Measurements from ENCODE around the gene PDCD1.
"Not testable (repeated sequence)": the region's sequence is repeated elsewhere in the genome, so short reads cannot be mapped to it uniquely, and the experiment has no call there.

Gene PDCD1

DNA sequence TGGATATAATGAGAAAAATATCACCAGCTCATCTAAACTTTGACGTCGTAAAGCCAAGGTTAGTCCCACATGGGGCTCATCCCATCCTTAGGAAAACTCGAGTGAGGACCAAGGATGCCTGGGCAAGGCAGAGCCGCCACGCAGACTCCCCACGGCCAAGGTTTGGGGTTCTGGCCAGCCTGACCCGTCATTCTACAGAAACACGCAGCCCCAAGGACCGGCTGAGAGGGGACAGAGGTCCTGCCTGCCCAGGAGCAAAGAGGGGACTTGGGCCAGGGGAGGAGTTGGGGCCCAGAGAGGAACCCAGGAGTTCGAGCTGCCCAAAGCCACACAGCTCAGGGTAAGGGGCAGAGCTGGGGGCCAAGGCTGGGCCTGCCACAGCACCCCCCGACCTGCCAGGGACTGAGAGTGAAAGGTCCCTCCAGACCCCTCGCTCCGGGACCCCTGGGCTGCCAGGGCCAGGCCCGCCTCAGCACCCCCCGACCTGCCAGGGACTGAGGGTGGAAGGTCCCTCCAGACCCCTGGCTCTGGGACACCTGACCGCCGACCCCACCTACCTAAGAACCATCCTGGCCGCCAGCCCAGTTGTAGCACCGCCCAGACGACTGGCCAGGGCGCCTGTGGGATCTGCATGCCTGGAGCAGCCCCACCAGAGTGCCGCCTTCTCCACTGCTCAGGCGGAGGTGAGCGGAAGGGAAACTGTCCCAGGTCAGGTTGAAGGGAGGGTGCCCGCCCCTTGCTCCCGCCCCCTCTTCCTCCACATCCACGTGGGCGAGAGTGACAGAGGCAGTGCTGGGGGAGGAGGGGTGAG, at the start of gene PDCD1:
Gene PDCD1, minus strand, starts transcription at position 689 of the 811 bp plus-strand sequence. Its CDS starts 56 bp downstream, at position 633.
- DNase-seq = peak; percentile 62

DNA sequence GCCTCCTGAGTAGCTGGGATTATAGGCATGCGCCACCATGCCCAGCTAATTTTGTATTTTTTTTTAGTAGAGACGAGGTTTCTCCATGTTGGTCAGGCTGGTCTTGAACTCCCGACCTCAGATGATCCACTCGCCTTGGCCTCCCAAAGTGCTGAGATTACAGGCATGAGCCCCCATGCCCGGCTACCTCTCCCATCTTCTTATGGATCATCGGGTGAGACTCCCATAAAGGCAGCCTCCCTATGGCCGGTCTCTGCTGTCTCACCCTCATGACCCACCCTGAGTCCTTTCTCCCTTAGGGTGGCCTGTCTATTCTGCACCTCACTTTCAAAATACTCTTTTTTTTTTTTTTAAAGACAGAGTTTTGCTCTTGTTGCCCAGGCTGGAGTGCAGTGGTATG, 49.1 kb upstream of the PDCD1 start:
- not testable (repeated sequence) for DNase-seq

DNA sequence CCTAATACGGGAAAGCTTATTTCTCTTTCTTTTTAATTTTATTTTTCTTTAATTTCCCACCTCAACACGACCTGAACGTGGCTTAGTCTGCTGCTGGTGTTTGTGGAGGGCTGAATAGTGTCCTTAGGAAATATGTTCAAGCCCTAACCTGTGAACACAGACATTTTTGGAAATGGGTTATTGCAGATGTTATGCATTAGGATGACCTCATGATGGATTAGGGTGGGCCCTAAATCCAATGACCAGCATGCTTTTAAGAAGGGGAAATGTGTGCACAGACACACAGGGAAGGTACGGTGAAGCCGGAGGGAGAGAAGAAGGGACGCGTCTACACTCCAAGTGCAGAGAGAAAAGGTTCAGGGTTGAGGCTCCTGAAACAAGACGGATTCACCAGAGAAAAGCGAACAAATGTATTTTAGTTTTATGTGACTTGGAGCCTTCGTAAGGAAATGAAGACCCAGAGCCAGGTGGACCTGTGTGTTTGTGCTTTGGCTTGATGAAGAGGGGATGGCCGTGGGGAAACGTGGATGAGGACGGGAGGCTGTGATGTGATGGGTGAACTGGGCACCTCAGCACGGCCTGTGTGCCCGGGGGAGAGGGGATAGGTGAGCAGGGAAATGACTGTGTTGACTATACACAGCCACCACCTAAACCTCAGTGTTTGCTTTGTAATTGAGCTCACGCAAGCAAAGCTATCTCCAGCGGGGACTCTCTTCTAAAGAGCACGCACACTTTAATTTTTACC, 48.3 kb upstream of the PDCD1 start:
- peak; percentile 11 for DNase-seq

DNA sequence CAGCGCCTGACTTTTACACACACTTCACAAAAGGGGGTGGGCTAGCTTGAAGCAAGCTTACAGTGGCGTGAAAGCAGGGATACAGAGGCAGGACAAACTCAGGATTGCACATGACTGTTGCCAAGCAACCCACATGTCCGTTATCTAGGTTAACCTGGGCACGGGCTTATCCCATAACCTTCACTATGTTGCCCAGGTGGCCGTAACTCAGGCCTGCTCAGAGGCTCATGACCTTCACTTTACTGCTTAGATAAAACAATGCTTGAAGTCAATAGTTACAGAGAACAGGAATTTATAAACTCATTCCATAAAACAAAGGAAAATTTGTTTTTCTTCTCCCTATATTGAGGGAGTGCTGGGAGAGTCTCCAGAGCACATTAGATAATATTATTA, 47.7 kb upstream of the PDCD1 start:
- not testable (repeated sequence) for DNase-seq

DNA sequence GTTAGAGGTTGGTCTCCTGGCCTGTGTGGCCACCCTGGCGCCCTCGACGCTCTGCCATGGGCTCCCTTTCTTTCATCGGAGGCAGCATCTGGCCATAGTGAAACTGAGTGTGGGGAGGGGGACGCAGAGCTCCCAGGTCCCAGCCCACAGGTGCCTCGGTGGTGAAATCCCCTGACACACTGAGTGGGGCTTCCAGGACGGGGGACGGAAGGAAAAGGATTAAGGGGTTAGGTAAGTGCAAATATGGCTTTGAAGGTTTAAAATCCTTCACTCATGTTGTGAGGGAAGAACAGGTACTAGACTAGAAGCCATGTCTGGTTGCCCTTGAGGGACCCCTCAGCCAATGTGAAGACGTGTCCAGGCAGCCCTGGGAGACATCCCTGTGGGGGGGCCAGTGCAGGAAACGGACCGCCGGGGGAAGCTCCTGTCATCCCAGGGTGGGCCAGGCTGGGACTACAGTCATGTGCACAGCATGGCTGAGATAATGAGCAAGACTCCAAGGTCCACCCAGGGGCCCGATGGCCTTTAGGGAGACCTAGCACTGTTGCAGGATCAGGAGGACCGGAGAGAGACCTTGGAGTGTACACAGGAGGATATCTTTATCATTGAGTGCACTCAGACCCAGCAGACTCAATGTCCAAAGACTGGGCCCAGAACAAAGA, 47.2 kb upstream of the PDCD1 start:
- DNase-seq = peak; percentile 2

DNA sequence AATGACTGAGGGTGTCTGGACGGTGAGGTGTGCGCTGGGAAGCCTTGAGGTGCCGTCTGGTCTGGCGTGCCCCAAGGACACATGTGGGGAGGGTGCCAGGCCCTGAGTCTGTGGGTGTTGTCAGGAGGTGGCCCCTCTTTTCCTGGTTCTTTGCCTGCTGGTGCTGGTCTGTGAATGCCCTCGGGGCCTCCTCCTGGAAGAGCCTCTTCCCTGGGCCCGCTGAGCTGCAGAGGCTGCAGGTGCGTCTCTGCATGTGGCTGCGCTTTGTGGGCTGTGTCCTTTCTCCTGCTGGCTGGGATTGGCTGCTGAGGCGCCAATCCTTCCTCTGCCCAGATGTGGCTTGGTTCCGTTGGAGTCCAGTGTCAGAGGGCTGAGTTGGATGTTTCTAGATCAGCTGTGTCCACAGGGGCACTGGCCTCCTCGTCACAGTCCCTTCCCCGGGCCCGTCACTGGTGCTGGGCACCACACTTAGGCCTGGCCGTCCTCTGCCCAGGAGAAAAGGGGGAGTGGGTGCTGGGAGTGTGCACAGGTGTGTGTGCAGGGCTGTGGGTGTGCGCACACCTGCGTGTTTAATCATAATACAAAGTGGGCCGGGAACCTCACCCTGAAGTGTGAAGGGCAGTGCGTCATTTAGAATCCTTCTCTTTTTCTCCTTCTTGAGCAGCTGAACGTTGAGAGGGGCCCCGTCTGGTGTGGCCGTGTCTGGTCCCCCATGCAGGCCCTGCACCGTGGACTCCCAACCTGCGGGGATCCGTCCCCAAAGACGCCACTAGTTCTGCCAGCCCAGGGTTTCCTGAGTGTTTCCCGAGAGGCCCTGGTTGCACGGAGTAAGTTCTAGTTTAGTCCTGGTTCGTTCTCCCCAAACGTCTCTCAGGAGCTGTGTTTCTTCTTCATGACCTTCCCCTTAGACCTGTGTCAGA, 46.4 kb upstream of the PDCD1 start:
- peak; percentile 20 for DNase-seq

DNA sequence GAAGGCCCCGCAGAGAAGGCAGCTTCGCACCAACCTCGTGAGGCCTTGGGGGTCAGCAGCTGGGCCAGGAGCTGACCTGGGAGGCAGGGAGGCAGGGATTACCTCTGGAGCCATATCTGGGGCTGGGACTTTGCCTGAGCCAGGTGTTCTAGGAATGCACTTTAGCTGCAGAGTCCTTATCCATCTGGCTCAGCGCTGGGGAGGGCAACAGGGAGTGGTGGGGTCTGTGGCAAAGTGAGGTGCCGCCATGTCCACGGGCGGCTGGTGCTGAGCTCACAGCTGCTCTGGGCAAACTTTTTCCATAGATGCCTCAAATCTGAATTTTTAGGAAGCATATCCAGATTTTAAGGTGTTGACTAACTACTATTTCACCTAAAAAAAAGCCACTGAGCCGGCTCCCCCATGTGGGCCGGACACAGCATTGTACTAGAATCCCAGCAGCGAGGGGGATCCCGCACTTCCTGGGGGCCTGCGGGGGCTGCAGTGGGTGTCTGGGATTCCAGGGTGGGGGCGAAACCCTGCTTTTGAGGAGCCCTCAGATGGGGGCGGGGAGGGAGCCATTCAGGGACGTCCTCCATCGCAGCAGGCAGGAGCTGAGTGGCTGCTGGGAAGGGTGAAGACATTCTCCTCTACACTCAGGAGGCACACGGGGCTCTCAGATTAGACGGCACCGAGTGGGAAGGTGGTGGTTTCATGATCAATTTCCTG, 45.5 kb upstream of the PDCD1 start:
- peak; percentile 22 for DNase-seq

DNA sequence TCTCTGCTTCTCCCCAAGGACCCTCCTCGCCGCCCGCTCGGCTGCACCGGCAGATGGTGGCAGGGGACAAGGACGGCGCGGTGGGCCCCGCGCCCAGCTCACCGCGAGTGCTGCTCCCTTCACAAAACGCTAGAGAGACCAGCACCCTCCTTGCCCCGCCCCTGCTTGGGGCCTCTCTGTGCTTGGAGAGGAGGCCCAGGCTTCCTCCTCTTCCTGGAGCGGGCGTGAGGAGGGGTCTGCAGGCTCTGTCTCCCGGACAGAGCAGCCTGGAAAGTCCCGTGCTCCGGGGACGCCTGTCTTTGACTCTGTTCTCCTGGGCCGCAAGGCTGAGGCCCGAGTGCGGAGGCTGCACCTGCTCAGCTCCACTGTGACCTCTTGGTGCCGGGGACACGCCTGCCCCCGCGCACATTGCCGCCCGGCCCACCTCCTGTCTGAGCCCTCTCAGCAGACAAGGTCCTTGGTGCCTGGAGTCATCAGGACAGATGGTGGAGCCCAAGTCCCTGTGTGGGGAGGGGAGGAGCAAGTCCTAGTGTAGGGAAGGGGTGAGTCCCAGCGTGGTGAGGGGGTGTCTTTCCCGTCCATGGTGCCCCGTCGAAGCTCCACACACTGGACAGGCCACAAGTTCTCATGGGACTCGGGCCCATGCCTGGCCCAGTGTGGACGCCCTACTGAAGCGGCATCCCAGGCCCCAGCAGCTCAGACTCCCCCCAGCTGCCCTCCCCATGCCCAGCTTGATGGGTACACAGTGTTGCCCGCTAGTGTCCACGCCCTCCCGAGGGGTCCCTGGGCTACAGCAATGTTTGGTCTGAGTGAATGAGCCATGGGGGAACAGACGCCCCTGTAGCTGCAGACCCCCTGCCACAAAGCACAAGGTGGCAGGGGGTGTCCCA, 44.7 kb upstream of the PDCD1 start:
- DNase-seq = peak; percentile 26

DNA sequence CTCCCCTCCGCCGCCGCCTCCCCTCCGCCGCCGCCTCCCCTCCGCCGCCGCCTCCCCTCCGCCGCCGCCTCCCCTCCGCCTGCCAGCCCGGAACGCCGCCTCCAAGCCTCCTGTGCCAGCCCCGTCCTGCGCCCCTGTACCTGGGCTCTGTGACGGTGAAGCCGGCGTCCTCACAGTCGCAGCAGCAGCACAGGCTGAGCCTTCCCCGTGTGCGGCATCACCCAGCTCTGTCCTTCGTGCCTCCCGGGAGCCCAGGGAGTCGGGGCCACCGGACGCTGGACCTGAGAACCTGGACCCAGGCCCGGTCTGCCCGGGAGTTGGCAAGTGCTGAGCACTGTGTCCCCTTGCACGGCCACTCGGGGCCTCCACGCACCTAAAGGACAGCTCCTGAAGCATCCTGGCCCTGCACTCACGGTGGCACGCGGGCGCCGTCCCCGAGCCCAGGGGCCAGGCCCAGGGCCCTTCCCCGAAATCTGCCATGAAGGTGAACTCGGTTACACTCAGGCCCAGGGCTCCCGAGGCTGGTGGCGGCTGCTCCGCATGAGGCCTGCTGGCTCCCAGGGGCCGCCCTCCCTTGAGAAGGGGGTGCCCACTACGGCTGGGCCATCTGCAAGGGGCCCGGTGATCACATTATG, 43.8 kb upstream of the PDCD1 start:
- DNase-seq = peak; percentile 24

DNA sequence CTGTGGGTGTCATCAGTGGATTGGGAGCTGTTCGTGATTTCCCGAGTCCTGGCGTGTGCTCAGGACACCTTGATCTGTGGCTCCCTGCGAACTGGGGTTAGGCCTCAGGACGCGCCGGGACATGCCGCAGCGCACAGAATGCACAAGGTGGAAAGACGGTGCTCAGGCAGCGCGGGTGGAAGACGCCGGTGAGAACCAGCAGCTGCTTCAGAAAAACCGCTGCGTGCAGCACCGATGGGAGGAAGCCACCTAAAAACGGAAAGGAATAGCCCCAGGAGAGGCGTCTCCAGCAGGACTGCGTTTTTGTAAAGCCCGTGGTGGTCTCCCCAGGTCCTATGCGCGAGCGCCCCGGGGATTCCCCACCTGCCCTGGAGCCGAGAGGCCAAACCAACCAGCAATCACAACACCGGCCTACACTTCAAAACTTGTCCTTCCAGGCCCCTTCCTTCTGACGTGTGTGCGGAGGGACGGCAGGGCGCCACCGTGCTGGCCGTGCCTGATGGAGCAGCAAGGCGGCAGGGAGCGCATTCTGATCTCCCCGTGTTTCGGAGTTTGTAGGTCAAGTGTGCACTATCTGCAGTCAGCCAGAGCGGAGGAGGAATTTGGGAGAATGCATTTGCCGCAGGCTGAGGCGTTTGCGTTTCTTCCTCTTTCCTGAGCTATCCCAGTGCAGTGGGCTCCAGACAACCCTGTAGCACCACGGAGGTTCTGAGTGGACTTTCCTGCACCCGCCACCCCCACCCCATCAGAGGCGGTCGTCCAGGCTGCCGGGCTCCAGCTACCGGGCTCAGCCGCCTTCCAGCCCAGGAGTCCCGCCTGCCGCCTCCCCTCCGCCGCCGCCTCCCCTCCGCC, 43.0 kb upstream of the PDCD1 start:
- peak; percentile 28 for DNase-seq

DNA sequence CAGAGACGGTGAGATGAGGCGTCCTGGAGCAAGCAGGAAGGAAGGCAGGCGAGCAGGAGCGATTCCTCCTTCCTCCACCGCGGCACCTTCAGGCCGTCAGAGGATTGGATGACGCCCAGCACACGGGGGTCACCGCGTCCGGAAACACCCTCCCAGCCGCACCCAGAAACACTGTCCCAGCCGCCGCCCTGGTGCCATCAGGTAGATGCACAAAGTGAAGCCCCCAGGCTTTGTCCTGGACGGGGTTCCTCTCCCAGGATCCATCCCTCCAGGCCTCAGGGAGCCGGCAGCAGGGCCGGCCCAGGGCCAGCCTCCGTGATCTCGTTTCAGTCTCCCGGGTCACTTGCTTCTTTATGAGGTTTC, 42.3 kb upstream of the PDCD1 start:
- DNase-seq = peak; percentile 24

DNA sequence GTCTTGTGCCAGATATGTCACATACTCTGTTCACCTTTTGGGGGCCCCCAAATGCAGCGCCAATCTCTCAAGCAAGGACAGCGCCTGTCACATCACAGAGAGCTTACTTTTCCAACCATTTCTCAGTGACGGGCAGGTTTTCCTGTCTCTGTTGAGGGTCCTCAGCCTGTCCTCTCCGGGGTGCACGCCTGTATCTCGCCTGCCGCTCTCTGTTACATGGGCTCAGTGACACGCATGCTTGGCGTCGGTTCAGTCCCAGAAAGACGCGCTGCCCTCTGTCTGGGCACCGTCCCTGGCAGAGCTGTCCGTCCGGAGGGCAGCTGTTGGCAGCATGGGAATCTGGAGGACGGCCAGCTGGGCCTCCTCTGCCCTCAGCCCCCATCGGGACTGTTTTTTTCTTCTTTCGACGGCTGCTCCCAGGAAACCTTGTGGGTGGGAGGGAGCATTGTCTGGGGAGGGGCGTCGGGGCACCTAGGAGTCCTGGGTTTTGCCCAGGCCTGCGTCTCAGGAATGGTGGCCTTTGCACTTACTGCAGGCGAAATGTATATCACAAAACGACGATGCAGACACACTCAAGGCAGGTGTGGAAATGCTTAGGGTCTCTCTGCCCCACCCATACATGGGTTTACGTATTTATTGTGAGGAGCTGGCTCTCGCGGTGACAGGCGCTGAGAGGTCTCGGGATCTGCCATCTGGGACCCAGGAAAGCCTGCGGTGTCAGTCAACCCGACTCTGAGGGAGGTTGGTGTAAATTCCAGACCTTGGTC, 41.7 kb upstream of the PDCD1 start:
- peak; percentile 16 for DNase-seq

DNA sequence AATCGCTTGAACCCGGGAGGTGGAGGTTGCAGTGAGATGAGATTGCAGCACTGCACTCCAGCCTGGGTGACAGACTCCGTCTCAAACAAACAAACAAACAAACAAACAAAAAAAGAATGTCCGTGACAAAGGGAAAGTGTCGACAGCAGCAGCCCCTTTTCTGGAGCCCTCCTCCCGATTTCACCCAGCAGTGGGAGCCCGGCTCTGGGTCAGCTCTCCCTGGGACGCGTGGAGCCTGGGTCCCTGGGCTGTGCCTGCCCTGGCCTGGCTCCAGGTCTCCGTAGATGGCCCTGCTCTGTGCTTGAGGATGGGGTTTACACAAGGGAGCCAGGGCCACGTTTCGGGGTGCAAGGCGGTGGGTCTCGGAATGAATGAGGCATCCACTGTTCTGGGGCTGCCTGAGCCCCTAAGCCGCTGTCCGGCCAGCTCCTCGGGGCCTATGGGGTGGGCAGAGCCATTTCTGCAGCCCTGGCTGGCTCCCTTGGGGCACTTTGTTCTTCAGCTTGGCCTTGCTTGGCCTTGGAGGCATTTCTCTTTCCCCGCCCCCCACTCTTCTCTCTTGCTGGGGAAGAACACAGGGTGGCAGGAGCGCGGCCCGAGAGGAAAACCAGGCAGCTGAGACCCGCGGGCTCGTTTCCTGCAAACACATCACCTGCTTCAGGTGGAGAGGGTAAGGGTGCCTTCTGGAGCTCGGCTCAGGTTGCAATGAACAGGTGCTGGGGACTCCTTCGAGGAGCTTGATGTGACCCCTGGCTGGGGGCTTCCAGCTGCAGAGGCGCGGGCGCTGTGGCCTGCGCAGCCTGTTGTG, 40.0 kb upstream of the PDCD1 start:
- peak; percentile 21 for DNase-seq

DNA sequence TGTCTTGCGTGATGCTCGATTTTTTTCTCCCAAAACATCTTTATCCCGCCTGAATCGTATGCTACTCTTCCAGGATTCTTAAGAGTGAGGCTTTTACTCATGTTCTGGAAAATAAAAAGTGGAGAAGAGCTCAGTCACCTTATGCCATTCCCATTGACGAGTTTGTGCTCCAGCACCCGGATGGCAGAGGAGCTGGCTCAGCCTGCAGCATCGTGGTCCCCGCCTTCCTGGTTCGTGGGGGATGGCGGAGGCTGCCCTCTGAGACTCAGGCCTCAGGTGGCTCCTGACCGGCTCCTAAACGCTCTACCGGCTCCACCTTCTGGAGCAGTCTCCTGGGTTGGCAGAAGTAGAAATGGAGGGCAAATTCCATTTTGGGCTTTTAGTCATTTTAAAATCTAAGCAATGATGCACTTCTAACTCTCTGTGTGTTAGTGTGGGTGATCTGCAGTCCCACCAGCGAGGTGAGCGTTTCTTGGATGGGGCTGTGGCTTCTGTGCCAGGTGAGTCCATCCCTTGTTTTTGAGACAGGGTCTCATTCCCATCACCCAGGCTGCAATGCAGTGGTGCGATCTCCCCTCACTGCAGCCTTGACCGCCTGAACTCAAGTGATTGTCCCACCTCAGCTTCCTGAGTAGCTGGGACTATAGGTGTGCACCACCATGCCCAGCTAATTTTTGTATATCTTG, 38.7 kb upstream of the PDCD1 start:
- peak; percentile 17 for DNase-seq

DNA sequence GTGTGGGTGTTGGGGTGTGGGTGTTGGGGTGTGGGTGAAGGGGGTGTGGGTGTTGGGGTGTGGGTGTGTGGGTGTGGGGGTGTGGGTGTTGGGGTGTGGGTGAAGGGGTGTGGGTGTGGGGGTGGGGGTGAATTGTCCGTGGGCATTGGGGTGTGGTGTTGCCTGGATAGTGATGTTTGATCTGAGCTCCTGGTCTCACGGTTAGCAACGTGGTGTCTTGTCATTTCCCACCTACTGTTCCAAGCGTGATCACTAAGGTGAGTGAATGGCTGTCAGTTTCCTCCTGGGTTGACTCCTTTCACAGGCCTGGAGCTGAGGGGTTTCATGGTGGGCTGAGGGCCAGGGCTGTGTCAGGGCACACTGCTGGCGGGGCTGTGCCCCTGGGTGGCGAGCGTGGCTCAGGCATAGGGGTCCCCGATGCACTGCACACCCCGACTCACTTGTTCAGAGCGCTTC, 38.1 kb upstream of the PDCD1 start:
- DNase-seq = peak; percentile 19

DNA sequence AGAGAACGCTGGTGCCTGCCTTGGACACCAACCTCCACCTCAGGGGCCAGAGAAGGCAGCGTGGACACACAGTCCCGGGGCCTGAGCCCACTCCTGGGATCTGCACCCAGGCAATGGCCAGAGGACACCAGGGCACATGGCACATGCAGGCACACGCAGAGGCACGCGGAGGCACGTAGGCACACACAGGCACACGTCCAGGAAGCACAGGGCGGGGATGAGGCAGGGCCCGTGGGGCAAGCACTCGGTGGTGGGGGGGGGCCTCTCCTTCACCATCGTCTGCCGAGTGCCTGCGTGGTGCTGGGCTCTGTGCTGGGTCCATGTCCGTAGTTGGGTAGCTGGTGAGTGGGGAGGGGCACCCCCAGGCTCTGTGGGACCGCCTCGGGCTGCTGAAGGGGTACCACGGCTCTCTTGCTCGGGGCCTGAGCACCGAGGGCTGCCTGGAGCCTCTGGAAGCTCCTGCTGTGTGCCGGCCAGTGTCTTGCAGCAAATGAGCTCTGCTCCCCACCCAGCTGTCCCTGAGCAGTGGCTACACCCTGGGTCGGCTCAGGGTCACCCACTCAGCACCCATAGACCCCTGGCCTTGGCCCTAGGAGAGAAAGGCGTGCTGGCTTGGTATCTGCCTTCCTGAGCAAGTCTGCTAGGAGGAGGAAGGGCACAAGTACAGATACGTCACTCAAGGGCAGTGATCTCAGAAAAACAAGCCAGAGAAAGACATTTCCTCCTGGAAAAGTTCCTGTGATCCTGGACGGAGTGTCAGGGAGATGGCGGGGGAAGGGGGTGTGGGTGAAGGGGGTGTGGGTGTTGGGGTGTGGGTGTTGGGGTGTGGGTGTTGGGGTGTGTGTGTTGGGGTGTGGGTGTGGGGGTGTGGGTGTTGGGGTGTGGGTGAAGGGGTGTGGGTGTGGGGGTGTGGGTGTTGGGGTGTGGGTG, 37.3 kb upstream of the PDCD1 start:
- DNase-seq = peak; percentile 29
